CD4-positive, alpha-beta T cell treated with Interleukin-1 beta for 1 hour (primary cell): ENCODE measurements around the gene NCMAP.
"Not testable (repeated sequence)": the region's sequence is repeated elsewhere in the genome, so short reads cannot be mapped to it uniquely, and the experiment has no call there.

Experiments
- DNase-seq, 2 donors: peaks; one replicate each; pipeline ENCODE4 v3.0.0-alpha.2; 2020 to 2022

The NCMAP gene

GRCh38 chr1:24555591-24556413 is at the start of gene NCMAP:
Gene NCMAP (plus strand): TSS chr1:24556087. CDS start chr1:24595431, 39,344 bp downstream.
- peak; percentile 39 to 55 for DNase-seq

GRCh38 chr1:24506691-24507381 is 49.1 kb upstream of the NCMAP start:
- peak; percentile 30 to 46 for DNase-seq

- peak; percentile 49 to 55 for DNase-seq
Observed at GRCh38 chr1:24507405-24507804, 48.5 kb upstream of the NCMAP start.

GRCh38 chr1:24508911-24509310 is 47.0 kb upstream of the NCMAP start:
- DNase-seq, result no peak

GRCh38 chr1:24513706-24514105 is 42.2 kb upstream of the NCMAP start:
- DNase-seq, result no peak

GRCh38 chr1:24514946-24515345 is 40.9 kb upstream of the NCMAP start:
- DNase-seq, result no peak

GRCh38 chr1:24515671-24516209 is 40.1 kb upstream of the NCMAP start:
- not testable (repeated sequence) for DNase-seq

GRCh38 chr1:24516506-24516905 is 39.4 kb upstream of the NCMAP start:
- DNase-seq, result no peak

GRCh38 chr1:24517898-24518297 is 38.0 kb upstream of the NCMAP start:
- DNase-seq, result no peak

- not testable (repeated sequence) for DNase-seq
Observed at GRCh38 chr1:24520282-24520681, 35.6 kb upstream of the NCMAP start.

- DNase-seq, result no peak
Observed at GRCh38 chr1:24525606-24526005, 30.3 kb upstream of the NCMAP start.

- DNase-seq, result no peak
Observed at GRCh38 chr1:24526045-24526444, 29.8 kb upstream of the NCMAP start.

GRCh38 chr1:24526940-24527542 is 28.8 kb upstream of the NCMAP start:
- DNase-seq, result peak; percentile 34 to 66

GRCh38 chr1:24528744-24529143 is 27.1 kb upstream of the NCMAP start:
- DNase-seq, result no peak

- not testable (repeated sequence) for DNase-seq
Observed at GRCh38 chr1:24529292-24529691, 26.6 kb upstream of the NCMAP start.

- DNase-seq, result peak; percentile 75 to 81
Observed at GRCh38 chr1:24535021-24535424, 20.9 kb upstream of the NCMAP start.

- DNase-seq, result no peak
Observed at GRCh38 chr1:24535778-24536177, 20.1 kb upstream of the NCMAP start.

GRCh38 chr1:24536391-24536840 is 19.5 kb upstream of the NCMAP start:
- DNase-seq, result peak; percentile 74 to 84

- no peak for DNase-seq
Observed at GRCh38 chr1:24540051-24540905, 15.6 kb upstream of the NCMAP start.

GRCh38 chr1:24540906-24541710 is 14.8 kb upstream of the NCMAP start:
- no peak for DNase-seq

- peak in 1 of 2 donors; percentile 19 for DNase-seq
Observed at GRCh38 chr1:24541711-24542346, 14.1 kb upstream of the NCMAP start.
